BE2C (cell line): ENCODE measurements around the gene MCTP2.

Source experiments
- DNase-seq: peaks from one replicate; pipeline ENCODE4 v3.0.0-alpha.2; 2020
- H3K27me3 ChIP-seq: fragments of 250-450 bp; sonication (Bioruptor Pico); 2 replicates; pipeline ENCODE4 v1.5.1; 2020; ENCODE audit warnings: mild to moderate bottlenecking
- H3K36me3 ChIP-seq: fragments of 250-450 bp; sonication (Bioruptor Pico); 2 replicates; pipeline ENCODE4 v1.5.1; 2020; ENCODE audit warnings: mild to moderate bottlenecking
- H3K4me1 ChIP-seq: fragments of 250-450 bp; sonication (Bioruptor Pico); 2 replicates; pipeline ENCODE4 v1.5.1; 2020
- H3K4me3 ChIP-seq: 2 replicates; pipeline ENCODE4 v1.5.1; 2011; ENCODE audit warnings: low read depth, low read length
- H3K9me3 ChIP-seq: fragments of 250-450 bp; sonication (Bioruptor Pico); 2 replicates; pipeline ENCODE4 v1.5.1; 2020
- TF ChIP-seq, protein P1 (sequence below): IDR thresholded peaks from 2 replicates; pipeline ENCODE4 v1.5.1; 2012; ENCODE audit warnings: mild to moderate bottlenecking, low read depth, low read length

Gene MCTP2

DNA sequence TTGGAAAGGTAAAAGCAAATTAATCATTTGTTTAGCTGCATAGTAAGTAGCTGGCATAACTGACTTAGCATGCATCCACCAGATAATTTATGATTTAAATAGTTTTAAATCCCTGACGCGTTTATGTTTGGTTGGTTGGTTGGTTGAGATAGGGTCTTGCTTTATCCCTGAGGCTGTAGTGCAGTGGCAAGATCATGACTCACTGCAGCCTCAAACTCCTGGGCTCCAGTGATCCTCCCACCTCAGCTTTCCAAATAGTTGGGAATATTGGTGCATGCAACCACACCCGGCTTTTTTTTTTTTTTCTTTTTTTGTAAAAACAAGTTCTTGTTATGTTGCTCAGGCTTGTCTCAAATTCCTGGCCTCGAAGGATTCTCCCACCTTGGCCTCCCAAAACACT lies 263.4 kb downstream of the MCTP2 start:
- TF ChIP-seq, protein P1, sequence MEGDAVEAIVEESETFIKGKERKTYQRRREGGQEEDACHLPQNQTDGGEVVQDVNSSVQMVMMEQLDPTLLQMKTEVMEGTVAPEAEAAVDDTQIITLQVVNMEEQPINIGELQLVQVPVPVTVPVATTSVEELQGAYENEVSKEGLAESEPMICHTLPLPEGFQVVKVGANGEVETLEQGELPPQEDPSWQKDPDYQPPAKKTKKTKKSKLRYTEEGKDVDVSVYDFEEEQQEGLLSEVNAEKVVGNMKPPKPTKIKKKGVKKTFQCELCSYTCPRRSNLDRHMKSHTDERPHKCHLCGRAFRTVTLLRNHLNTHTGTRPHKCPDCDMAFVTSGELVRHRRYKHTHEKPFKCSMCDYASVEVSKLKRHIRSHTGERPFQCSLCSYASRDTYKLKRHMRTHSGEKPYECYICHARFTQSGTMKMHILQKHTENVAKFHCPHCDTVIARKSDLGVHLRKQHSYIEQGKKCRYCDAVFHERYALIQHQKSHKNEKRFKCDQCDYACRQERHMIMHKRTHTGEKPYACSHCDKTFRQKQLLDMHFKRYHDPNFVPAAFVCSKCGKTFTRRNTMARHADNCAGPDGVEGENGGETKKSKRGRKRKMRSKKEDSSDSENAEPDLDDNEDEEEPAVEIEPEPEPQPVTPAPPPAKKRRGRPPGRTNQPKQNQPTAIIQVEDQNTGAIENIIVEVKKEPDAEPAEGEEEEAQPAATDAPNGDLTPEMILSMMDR: no peak
- no peak for DNase-seq
- no peaks in the 10 kb centered on the region for H3K27me3 ChIP-seq
- H3K4me3 ChIP-seq: no peak overlapping the region
- H3K4me1 ChIP-seq: no peaks in the 10 kb centered on the region
- H3K9me3 ChIP-seq: no peaks in the 10 kb centered on the region
- no peaks in the 10 kb centered on the region for H3K36me3 ChIP-seq

DNA sequence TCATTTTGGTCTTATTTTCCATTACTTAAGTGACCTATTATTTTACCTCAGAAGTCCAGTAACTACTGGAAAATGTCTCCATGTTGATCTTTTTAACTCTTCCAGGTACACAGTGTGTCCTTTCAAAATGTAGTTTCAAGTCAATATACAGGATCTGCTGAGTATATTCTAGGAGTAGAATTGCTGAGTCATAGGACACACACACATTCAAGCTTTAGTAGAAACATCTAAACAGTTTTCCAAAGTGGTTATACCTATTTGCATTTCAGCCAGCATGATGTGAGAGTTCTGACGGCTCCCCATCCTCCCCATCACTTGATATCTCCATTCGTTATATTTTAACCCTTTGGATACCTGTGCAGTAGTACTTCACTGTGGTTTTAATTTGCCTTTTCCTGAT lies 271.9 kb downstream of the MCTP2 start:
- no peaks in the 10 kb centered on the region for H3K4me1 ChIP-seq
- H3K4me3 ChIP-seq: no peak overlapping the region
- no peaks in the 10 kb centered on the region for H3K9me3 ChIP-seq
- DNase-seq: no peak
- TF ChIP-seq, protein P1: no peak
- H3K36me3 ChIP-seq: no peaks in the 10 kb centered on the region
- no peaks in the 10 kb centered on the region for H3K27me3 ChIP-seq

DNA sequence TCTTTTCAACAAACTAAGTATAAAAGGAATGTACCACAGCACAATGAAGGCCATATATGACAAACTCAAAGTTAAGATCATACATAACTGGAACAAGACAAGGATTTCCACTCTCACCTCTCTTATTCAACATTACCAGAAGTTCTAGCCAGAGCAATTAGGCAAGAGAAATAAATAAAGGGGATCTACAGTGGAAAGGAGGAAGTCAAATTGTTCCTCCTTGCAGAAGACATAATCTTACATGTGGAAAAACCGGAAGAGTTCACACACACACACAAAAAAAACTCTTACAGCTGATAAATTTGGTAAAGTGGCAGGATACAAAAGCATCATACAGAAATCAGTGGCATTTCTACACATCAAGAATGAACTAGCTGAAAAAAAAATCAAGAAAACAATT lies 277.9 kb downstream of the MCTP2 start:
- no peaks in the 10 kb centered on the region for H3K36me3 ChIP-seq
- H3K4me1 ChIP-seq: no peaks in the 10 kb centered on the region
- TF ChIP-seq, protein P1: no peak
- H3K9me3 ChIP-seq: no peaks in the 10 kb centered on the region
- no peaks in the 10 kb centered on the region for H3K27me3 ChIP-seq
- DNase-seq: no peak
- H3K4me3 ChIP-seq: no peak overlapping the region

DNA sequence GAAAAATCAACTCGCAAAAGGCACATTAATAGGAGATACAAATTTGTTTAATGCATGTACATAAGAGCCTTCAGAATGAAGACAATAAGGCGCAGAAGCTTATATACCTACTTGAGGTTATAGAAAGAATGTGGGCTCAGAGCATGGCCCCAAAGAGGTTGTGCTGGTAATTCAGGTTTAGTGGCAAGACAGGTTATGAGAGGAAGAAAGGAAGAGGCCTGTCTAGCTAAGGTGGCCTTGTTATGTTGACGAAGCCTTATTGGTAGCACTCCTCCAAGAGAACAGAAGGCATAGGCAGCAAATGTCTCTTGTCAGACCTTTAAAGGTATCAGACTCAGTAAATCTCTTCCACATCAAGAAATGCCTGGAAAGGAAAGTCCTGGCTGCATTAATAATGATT lies 290.8 kb downstream of the MCTP2 start:
- H3K4me1 ChIP-seq: peaks cover 13% of the 10 kb centered on the region
- no peaks in the 10 kb centered on the region for H3K36me3 ChIP-seq
- TF ChIP-seq, protein P1: no peak
- H3K27me3 ChIP-seq: no peaks in the 10 kb centered on the region
- no peak for DNase-seq
- H3K9me3 ChIP-seq: no peaks in the 10 kb centered on the region
- H3K4me3 ChIP-seq: no peak overlapping the region

DNA sequence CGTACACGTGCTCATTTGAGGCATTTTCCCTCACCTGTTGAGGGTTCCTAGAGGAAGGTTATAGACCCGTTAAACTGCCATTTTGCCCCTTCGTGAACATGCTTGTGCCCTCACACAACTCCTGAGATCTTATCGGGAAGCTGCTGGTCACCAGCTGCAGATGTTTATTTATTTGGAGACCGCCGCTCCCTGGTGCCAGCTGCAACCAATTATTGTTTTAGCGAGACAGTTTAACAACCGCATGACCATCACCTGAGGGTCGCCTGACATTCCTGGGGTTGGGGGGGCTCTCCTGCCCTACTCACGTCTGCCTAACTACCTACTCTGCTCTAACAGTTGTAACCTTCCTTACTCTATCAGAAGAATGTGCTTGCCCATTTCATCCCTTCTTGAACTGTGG lies 292.5 kb downstream of the MCTP2 start:
- no peaks in the 10 kb centered on the region for H3K9me3 ChIP-seq
- no peaks in the 10 kb centered on the region for H3K27me3 ChIP-seq
- no peaks in the 10 kb centered on the region for H3K36me3 ChIP-seq
- peaks cover 13% of the 10 kb centered on the region for H3K4me1 ChIP-seq
- TF ChIP-seq, protein P1: no peak
- no peak overlapping the region for H3K4me3 ChIP-seq
- no peak for DNase-seq

DNA sequence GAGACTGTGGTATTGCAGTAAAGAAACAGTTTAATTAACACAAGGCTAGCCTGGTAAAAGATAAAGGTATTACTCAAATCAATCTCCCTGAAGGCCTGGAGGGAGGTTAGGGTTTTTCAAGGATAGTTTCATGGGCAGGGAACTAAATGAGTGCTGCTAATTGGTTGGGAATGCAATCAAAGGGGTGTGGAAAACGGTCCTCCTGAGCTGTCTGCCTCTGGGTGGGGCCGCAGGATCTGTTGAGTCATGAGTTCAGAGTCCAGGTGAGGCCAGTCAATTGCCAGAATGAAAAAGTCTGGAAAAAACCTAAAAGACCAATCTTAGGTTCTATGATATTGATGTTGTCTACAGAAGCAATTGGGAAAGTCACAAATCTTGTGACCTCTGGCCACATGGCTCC lies 293.2 kb downstream of the MCTP2 start:
- Histone ChIP-seq H3K36me3 (no peaks in the 10 kb centered on the region), H3K4me3 (no peak overlapping the region), H3K9me3 (no peaks in the 10 kb centered on the region), H3K27me3 (no peaks in the 10 kb centered on the region), H3K4me1 (peaks cover 13% of the 10 kb centered on the region)
- no peak for DNase-seq
- TF ChIP-seq, protein P1: no peak
